PC-3 (cell line): ENCODE data around the gene SLC25A21. TPM values are rescaled to one million over a fixed set of nuclear protein-coding genes. Genes with fewer than 3 reads are reported as not detected.

Experiments used
- ATAC-seq: fragments of 200-7000 bp; cut with Tn5 transposase; 2 replicates; pipeline ENCODE4 v1.9.1; 2020; ENCODE audit warnings: mild to moderate bottlenecking, moderate library complexity
- BruUV-seq: library from RNA; stranded (reverse); fragments of 400-500 nt; replicated peaks from 2 replicates; lab custom pipeline; 2021; lab: Mats Ljungman, UMichigan
- CTCF ChIA-PET: fragments of 300-600 bp; sonication (Branson Sonifier 250); formaldehyde crosslinking; loops from one replicate; lab custom pipeline; 2022; ENCODE audit warnings: antibody characterized with exemption; lab: Charles Lee
- POLR2A ChIA-PET: fragments of 300-600 bp; sonication (Branson Sonifier 250); formaldehyde crosslinking; loops from one replicate; lab custom pipeline; 2022; ENCODE audit warnings: antibody characterized with exemption; ENCODE audit not compliant: unreplicated experiment; lab: Charles Lee
- DNase-seq: peaks from one replicate; pipeline ENCODE4 v3.0.0-alpha.2; 2015
- H2AFZ ChIP-seq: fragments of 300-600 bp; sonication (generic); 2 replicates; pipeline ENCODE4 v1.6.0; 2016; ENCODE audit warnings: antibody characterized with exemption, low read length
- H3F3A ChIP-seq: fragments of 300-600 bp; sonication (generic); one replicate; pipeline ENCODE4 v1.6.0; 2017; ENCODE audit warnings: antibody characterized with exemption, low read length, control low read depth, mild to moderate bottlenecking; ENCODE audit not compliant: unreplicated experiment
- H3K27ac ChIP-seq: fragments of 300-600 bp; sonication (generic); 2 replicates; pipeline ENCODE4 v1.5.1; 2016; ENCODE audit warnings: mild to moderate bottlenecking, low read length
- H3K27me3 ChIP-seq: fragments of 300-600 bp; sonication (generic); 2 replicates; pipeline ENCODE4 v1.6.1; 2016; ENCODE audit warnings: low read length, mixed read lengths
- H3K36me3 ChIP-seq: fragments of 300-600 bp; sonication (generic); 2 replicates; pipeline ENCODE4 v1.6.1; 2016; ENCODE audit warnings: low read depth, mixed run types, low read length, mixed read lengths
- H3K4me1 ChIP-seq: fragments of 300-600 bp; sonication (generic); 2 replicates; pipeline ENCODE4 v1.5.1; 2016; ENCODE audit warnings: low read length; ENCODE audit not compliant: insufficient read depth
- H3K4me2 ChIP-seq: fragments of 300-600 bp; sonication (generic); 2 replicates; pipeline ENCODE4 v1.6.0; 2016; ENCODE audit warnings: low read length
- H3K4me3 ChIP-seq: fragments of 300-600 bp; sonication (generic); 2 replicates; pipeline ENCODE4 v1.5.1; 2016; ENCODE audit warnings: mild to moderate bottlenecking, low read length, mixed read lengths
- H3K79me2 ChIP-seq: fragments of 300-600 bp; sonication (generic); 2 replicates; pipeline ENCODE4 v1.6.1; 2017; ENCODE audit warnings: low read length, mixed read lengths
- H3K9ac ChIP-seq: fragments of 300-600 bp; sonication (generic); 2 replicates; pipeline ENCODE4 v1.6.0; 2016; ENCODE audit warnings: mild to moderate bottlenecking, low read length
- H3K9me2 ChIP-seq: fragments of 300-600 bp; sonication (generic); replicated peaks from 2 replicates; pipeline ENCODE4 v1.6.1; 2016; ENCODE audit warnings: mixed run types, low read length, mixed read lengths
- H3K9me3 ChIP-seq: fragments of 300-600 bp; sonication (generic); 2 replicates; pipeline ENCODE4 v1.6.1; 2016; ENCODE audit warnings: low read length, mixed read lengths
- H4K20me1 ChIP-seq: fragments of 300-600 bp; sonication (generic); 2 replicates; pipeline ENCODE4 v1.6.1; 2016; ENCODE audit warnings: low read length, mixed read lengths
- CTCF ChIP-seq: fragments of 300-600 bp; sonication (generic); conservative IDR thresholded peaks from 2 replicates; pipeline ENCODE4 v1.5.1; 2017; ENCODE audit warnings: antibody characterized with exemption, low read depth, mild to moderate bottlenecking, low read length
- EZH2 ChIP-seq: fragments of 300-600 bp; sonication (generic); IDR thresholded peaks from one replicate; pipeline ENCODE4 v1.6.1; 2017; ENCODE audit warnings: antibody characterized with exemption, mild to moderate bottlenecking, low read length; ENCODE audit not compliant: unreplicated experiment
- EZH2phosphoT487 ChIP-seq: fragments of 300-600 bp; sonication (generic); IDR thresholded peaks from 2 replicates; pipeline ENCODE4 v1.6.1; 2018; ENCODE audit warnings: mild to moderate bottlenecking, antibody characterized with exemption, low read length, borderline replicate concordance
- intact Hi-C: fragments of 100-400 bp; cut with micrococcal nuclease; formaldehyde crosslinking; loops from 2 replicates; pipeline ENCODE4 v1.9.0; 2023
- total RNA-seq: library from RNA; depleted of rRNA; stranded (reverse); fragments of >200 nt; gene quantifications from 2 replicates; pipeline ENCODE4 v1.2.3, GENCODE V29; 2014

Gene SLC25A21
- total RNA-seq, 1 experiment from 2014 or later, result 0.87 TPM

- H3K27ac ChIP-seq, result no peak overlapping the region
- CTCF ChIA-PET, result no interaction called here
- no TSS peak for BruUV-seq
- no peak for TF ChIP-seq EZH2
- no peak for TF ChIP-seq CTCF
- TF ChIP-seq EZH2phosphoT487, result no peak
- no peak overlapping the region for H2AFZ ChIP-seq
- H3K9ac ChIP-seq, result no peak overlapping the region
- no peak overlapping the region for H3K4me2 ChIP-seq
- no peak for DNase-seq
- no peak overlapping the region for H3K4me3 ChIP-seq
- H3K9me3 ChIP-seq, result no peaks in the 10 kb centered on the region
- 0 out of 2 replicates have a peak, but pooled peaks cover 3% of the 10 kb centered on the region for H3K9me2 ChIP-seq
- no peaks in the 10 kb centered on the region for H3K79me2 ChIP-seq
- no peaks in the 10 kb centered on the region for H3K27me3 ChIP-seq
- peaks cover 13% of the 10 kb centered on the region for H3K4me1 ChIP-seq
- POLR2A ChIA-PET, result no interaction called here
- intact Hi-C loops, result no loop called here
- ATAC-seq, result no peak
- H3F3A ChIP-seq, result no peaks in the 10 kb centered on the region
- H4K20me1 ChIP-seq, result no peaks in the 10 kb centered on the region
- H3K36me3 ChIP-seq, result no peaks in the 10 kb centered on the region
These were observed 325.0 kb downstream of the SLC25A21 start for GRCh38 chr14:36847366-36847765.

GRCh38 chr14:36845356-36846012, 326.9 kb downstream of the SLC25A21 start:
- H2AFZ ChIP-seq, result no peak overlapping the region
- peak overlapping the region; percentile 9 for H3K4me2 ChIP-seq
- H3K4me3 ChIP-seq, result no peak overlapping the region
- ChIA-PET CTCF (no interaction called here), POLR2A (no interaction called here)
- peak; percentile 81 for ATAC-seq
- H3K9me3 ChIP-seq, result no peaks in the 10 kb centered on the region
- no peaks in the 10 kb centered on the region for H3F3A ChIP-seq
- DNase-seq, result peak; percentile 52
- no peaks in the 10 kb centered on the region for H3K36me3 ChIP-seq
- no peak overlapping the region for H3K9ac ChIP-seq
- H3K27me3 ChIP-seq, result no peaks in the 10 kb centered on the region
- no TSS peak for BruUV-seq
- TF ChIP-seq CTCF (no peak), EZH2phosphoT487 (no peak), EZH2 (no peak)
- no peaks in the 10 kb centered on the region for H4K20me1 ChIP-seq
- intact Hi-C loops, result no loop called here
- no peaks in the 10 kb centered on the region for H3K79me2 ChIP-seq
- H3K4me1 ChIP-seq, result peaks cover 18% of the 10 kb centered on the region
- H3K27ac ChIP-seq, result no peak overlapping the region
- 0 out of 2 replicates have a peak, but pooled peaks cover 3% of the 10 kb centered on the region for H3K9me2 ChIP-seq

- BruUV-seq, result no TSS peak
- CTCF ChIA-PET, result no interaction called here
- no peak for ATAC-seq
These were observed 327.8 kb downstream of the SLC25A21 start for GRCh38 chr14:36844443-36845195.

More at GRCh38 chr14:36844443-36845195, 327.8 kb downstream of the SLC25A21 start:
- no peak overlapping the region for H3K4me3 ChIP-seq
- no peaks in the 10 kb centered on the region for H3K27me3 ChIP-seq
- no peak overlapping the region for H2AFZ ChIP-seq
- 0 out of 2 replicates have a peak, but pooled peaks cover 3% of the 10 kb centered on the region for H3K9me2 ChIP-seq
- intact Hi-C loops, result no loop called here
- H3K4me2 ChIP-seq, result no peak overlapping the region
- TF ChIP-seq EZH2phosphoT487 (no peak), EZH2 (no peak), CTCF (no peak)
- no peak for DNase-seq
- H4K20me1 ChIP-seq, result no peaks in the 10 kb centered on the region
- no peaks in the 10 kb centered on the region for H3K36me3 ChIP-seq
- POLR2A ChIA-PET, result no interaction called here
- H3K79me2 ChIP-seq, result no peaks in the 10 kb centered on the region
- no peak overlapping the region for H3K9ac ChIP-seq
- H3K27ac ChIP-seq, result no peak overlapping the region
- H3F3A ChIP-seq, result no peaks in the 10 kb centered on the region
- no peaks in the 10 kb centered on the region for H3K9me3 ChIP-seq
- peaks cover 18% of the 10 kb centered on the region for H3K4me1 ChIP-seq
